HCT116 (cell line): ENCODE measurements around the gene C16orf74. TPM values are rescaled to one million over a fixed set of nuclear protein-coding genes. Genes with fewer than 3 reads are reported as not detected.

Experiments
- ATAC-seq: fragments of 200-7000 bp; cut with Tn5 transposase; 2 replicates; pipeline ENCODE4 v1.9.1; 2020; ENCODE audit warnings: mild to moderate bottlenecking, moderate library complexity
- BruUV-seq: library from RNA; stranded (reverse); fragments of 400-500 nt; replicated peaks from 2 replicates; lab custom pipeline; 2021; lab: Mats Ljungman, UMichigan
- CTCF ChIA-PET: fragments of 300-600 bp; sonication (Branson Sonifier 250); formaldehyde crosslinking; loops from one replicate; lab custom pipeline; 2021; ENCODE audit warnings: antibody characterized with exemption; lab: Charles Lee
- POLR2A ChIA-PET: fragments of 300-600, 350-600 bp; sonication (Branson Sonifier 250); formaldehyde crosslinking; loops from one replicate; lab custom pipeline; 2021; ENCODE audit warnings: antibody characterized with exemption; lab: Charles Lee
- RAD21 ChIA-PET, 2 experiments: fragments of 300-600 bp; sonication (Branson Sonifier 250); formaldehyde crosslinking; loops; one replicate each; lab custom pipeline; 2023; ENCODE audit warnings: low total read pairs in 2 of 2; ENCODE audit not compliant: uncharacterized antibody in 2 of 2, unreplicated experiment in 2 of 2, low non-redundant PET in 1 of 2; lab: Charles Lee
- DNase-seq: peaks from one replicate; pipeline ENCODE4 v3.0.0-alpha.2; 2010; ENCODE audit warnings: low read depth, low spot score
- H2AFZ ChIP-seq: fragments of 200-600 bp; shearing (Covaris generic), sonication (generic); 2 replicates; pipeline ENCODE4 v1.6.1; 2017; ENCODE audit warnings: low read depth, mixed run types, mixed read lengths, antibody characterized with exemption, low read length; ENCODE audit not compliant: poor library complexity, severe bottlenecking
- H3K27ac ChIP-seq: 2 replicates; pipeline ENCODE4 v1.5.1; 2012; ENCODE audit warnings: low read depth, low read length
- H3K27me3 ChIP-seq: fragments of 200-600 bp; sonication (generic); 2 replicates; pipeline ENCODE4 v1.6.1; 2016; ENCODE audit warnings: mixed run types, low read length, mixed read lengths; ENCODE audit not compliant: insufficient read depth
- H3K36me3 ChIP-seq, 2 experiments: fragments of 200-500 bp in 1 of 2; fragments of 200-600 bp in 1 of 2; sonication (Bioruptor generic) in 1 of 2; sonication (generic) in 1 of 2; 2 replicates each; pipeline versions ENCODE4 v1.5.1 to v1.6.1; 2014 to 2016; ENCODE audit warnings: low read length in 2 of 2, inconsistent platforms in 1 of 2, mixed read lengths in 1 of 2, mixed run types in 1 of 2; ENCODE audit not compliant: insufficient read depth in 2 of 2, control insufficient read depth in 1 of 2
- H3K4me1 ChIP-seq, 2 experiments: fragments of 200-600 bp in 1 of 2; sonication (generic) in 1 of 2; 2 replicates each; pipeline versions ENCODE4 v1.5.1 to v1.6.1; 2012 to 2017; ENCODE audit warnings: low read length in 2 of 2, inconsistent platforms in 1 of 2, mild to moderate bottlenecking in 1 of 2, mixed read lengths in 1 of 2, mixed run types in 1 of 2, moderate library complexity in 1 of 2; ENCODE audit not compliant: insufficient read depth in 2 of 2, control insufficient read depth in 1 of 2
- H3K4me2 ChIP-seq: fragments of 200-600 bp; sonication (generic); 2 replicates; pipeline ENCODE4 v1.6.1; 2017; ENCODE audit warnings: mixed run types, low read length, mixed read lengths
- H3K4me3 ChIP-seq, 2 experiments: fragments of 200-600 bp in 1 of 2; sonication (generic) in 1 of 2; replicated peaks in 1 of 2; 2 replicates each; pipeline ENCODE4 v1.5.1; 2011 to 2016; ENCODE audit warnings: low read length in 2 of 2, control low read depth in 1 of 2, low read depth in 1 of 2, mild to moderate bottlenecking in 1 of 2, mixed read lengths in 1 of 2, mixed run types in 1 of 2
- H3K79me2 ChIP-seq: fragments of 200-600 bp; sonication (generic); 2 replicates; pipeline ENCODE4 v1.6.1; 2017; ENCODE audit warnings: mild to moderate bottlenecking, mixed run types, low read length, moderate library complexity, mixed read lengths; ENCODE audit not compliant: insufficient read depth
- H3K9ac ChIP-seq: fragments of 200-600 bp; sonication (generic); 2 replicates; pipeline ENCODE4 v1.6.1; 2016; ENCODE audit warnings: low read length, mixed read lengths
- H3K9me2 ChIP-seq: fragments of 200-600 bp; sonication (generic), shearing (Covaris generic); 2 replicates; pipeline ENCODE4 v1.6.1; 2017; ENCODE audit warnings: mixed run types, mild to moderate bottlenecking, moderate library complexity; ENCODE audit not compliant: insufficient read depth
- H3K9me3 ChIP-seq, 2 experiments: fragments of 200-500 bp in 1 of 2; fragments of 200-600 bp in 1 of 2; sonication (Bioruptor generic) in 1 of 2; sonication (generic) in 1 of 2; 2 replicates each; pipeline ENCODE4 v1.6.1; 2014 to 2017; ENCODE audit warnings: low read length in 2 of 2, mixed read lengths in 2 of 2, inconsistent platforms in 1 of 2, low read depth in 1 of 2, mild to moderate bottlenecking in 1 of 2, mixed run types in 1 of 2, moderate library complexity in 1 of 2; ENCODE audit not compliant: control insufficient read depth in 1 of 2, insufficient read depth in 1 of 2
- H4K20me1 ChIP-seq: fragments of 200-600 bp; sonication (generic), shearing (Covaris generic); 2 replicates; pipeline ENCODE4 v1.6.1; 2017; ENCODE audit warnings: mixed run types, mild to moderate bottlenecking, moderate library complexity; ENCODE audit not compliant: insufficient read depth
- CBX3 ChIP-seq: IDR thresholded peaks from 2 replicates; pipeline ENCODE4 v1.6.1; 2012; ENCODE audit warnings: low read depth
- CEBPB ChIP-seq: IDR thresholded peaks from 2 replicates; pipeline ENCODE4 v1.6.1; 2012; ENCODE audit warnings: low read depth
- EZH2phosphoT487 ChIP-seq: fragments of 200-600 bp; IDR thresholded peaks from 2 replicates; pipeline ENCODE4 v1.6.1; 2018; ENCODE audit warnings: antibody characterized with exemption, borderline replicate concordance
- JUND ChIP-seq: IDR thresholded peaks from 2 replicates; pipeline ENCODE4 v1.6.1; 2012
- POLR2AphosphoS5 ChIP-seq: IDR thresholded peaks from 2 replicates; pipeline ENCODE4 v1.6.1; 2011; ENCODE audit warnings: mild to moderate bottlenecking, low read depth, low read length, moderate library complexity
- RAD21 ChIP-seq: IDR thresholded peaks from 2 replicates; pipeline ENCODE4 v1.6.1; 2012; ENCODE audit warnings: low read depth, mild to moderate bottlenecking
- SRF ChIP-seq: IDR thresholded peaks from 2 replicates; pipeline ENCODE4 v1.6.1; 2012; ENCODE audit warnings: low read depth
- ZNF274 ChIP-seq: fragments of 200-500 bp; sonication (Bioruptor generic); IDR thresholded peaks from 2 replicates; pipeline ENCODE4 v1.6.1; 2014; ENCODE audit warnings: mild to moderate bottlenecking, low read depth, low read length, inconsistent platforms
- intact Hi-C: fragments of 100-400 bp; cut with micrococcal nuclease; formaldehyde crosslinking; loops from 2 replicates; pipeline ENCODE4 v1.10.0; 2022
- total RNA-seq: library from RNA; stranded (reverse); gene quantifications from one replicate; pipeline ENCODE4 v1.2.1, GENCODE V29; 2021; ENCODE audit not compliant: unreplicated experiment
- TF ChIP-seq, protein P1 (sequence below), 3 experiments: fragments of 200-600 bp in 1 of 3; sonication (generic) in 1 of 3; IDR thresholded peaks in 2 of 3; conservative IDR thresholded peaks in 1 of 3; 2 replicates each; pipeline ENCODE4 v1.5.1; 2012 to 2017; ENCODE audit warnings: low read depth in 2 of 3, low read length in 2 of 3, antibody characterized with exemption in 1 of 3, borderline replicate concordance in 1 of 3, control low read depth in 1 of 3, mild to moderate bottlenecking in 1 of 3, mixed read lengths in 1 of 3, mixed run types in 1 of 3, moderate library complexity in 1 of 3; ENCODE audit not compliant: insufficient read depth in 1 of 3
- TF ChIP-seq, protein P2 (sequence below): IDR thresholded peaks from 2 replicates; pipeline ENCODE4 v1.6.1; 2012

Gene C16orf74
- total RNA-seq, 1 experiment from 2014 or later = 30.0 TPM

DNA sequence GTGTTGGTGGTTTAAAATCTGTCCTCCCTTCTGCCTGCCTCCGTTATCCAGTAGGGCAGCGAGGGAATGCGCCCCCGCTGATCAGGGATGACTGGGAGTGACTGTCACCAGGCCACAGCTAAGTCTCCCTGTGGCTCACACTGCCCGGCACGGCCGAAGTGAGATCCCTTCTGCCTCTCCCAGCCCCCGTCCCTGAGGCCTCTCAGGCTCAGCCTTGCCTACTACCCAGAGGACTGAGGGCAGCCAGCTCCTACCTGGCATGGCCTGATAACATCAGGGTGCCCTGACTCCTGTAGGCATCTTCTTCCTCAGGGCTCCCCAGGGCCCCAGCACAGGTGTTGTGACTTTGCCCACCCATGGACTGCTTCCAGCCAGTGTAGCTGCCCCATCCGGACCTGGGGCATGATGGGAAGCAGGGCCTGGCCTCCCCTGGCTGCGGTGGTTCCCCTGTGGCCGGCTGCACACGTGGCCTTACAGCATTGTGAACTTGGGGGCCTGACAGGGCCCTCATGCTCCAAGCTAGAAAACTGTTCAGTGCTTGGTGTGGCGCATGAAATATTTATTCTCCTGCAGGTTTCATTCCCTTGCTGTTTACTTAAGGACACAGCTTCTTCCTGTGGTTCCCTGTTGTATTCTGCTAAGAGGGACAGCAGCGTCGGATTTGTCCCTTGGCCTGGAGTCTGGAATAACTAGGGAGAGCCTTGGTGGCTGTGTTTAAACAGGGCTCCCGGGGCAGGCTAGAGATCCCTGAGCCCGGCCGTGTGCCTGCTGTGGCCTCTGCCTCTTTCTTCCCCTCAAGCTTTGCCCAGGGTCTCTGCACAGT lies 92.2 kb downstream of the C16orf74 start:
- H3K9ac ChIP-seq = no peak overlapping the region
- TF ChIP-seq POLR2AphosphoS5 (no peak), CBX3 (no peak), EZH2phosphoT487 (no peak), ZNF274 (no peak), CEBPB (no peak), SRF (no peak), JUND (no peak), RAD21 (no peak)
- TF ChIP-seq, protein P1, sequence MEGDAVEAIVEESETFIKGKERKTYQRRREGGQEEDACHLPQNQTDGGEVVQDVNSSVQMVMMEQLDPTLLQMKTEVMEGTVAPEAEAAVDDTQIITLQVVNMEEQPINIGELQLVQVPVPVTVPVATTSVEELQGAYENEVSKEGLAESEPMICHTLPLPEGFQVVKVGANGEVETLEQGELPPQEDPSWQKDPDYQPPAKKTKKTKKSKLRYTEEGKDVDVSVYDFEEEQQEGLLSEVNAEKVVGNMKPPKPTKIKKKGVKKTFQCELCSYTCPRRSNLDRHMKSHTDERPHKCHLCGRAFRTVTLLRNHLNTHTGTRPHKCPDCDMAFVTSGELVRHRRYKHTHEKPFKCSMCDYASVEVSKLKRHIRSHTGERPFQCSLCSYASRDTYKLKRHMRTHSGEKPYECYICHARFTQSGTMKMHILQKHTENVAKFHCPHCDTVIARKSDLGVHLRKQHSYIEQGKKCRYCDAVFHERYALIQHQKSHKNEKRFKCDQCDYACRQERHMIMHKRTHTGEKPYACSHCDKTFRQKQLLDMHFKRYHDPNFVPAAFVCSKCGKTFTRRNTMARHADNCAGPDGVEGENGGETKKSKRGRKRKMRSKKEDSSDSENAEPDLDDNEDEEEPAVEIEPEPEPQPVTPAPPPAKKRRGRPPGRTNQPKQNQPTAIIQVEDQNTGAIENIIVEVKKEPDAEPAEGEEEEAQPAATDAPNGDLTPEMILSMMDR (IDR thresholded peaks at IDR 0.05 in 2 of 3, conservative IDR thresholded peaks at IDR 0.05 in 1 of 3; ENCODE audit: borderline replicate concordance in 1 of 3, insufficient read depth in 1 of 3, low read depth in 2 of 3, low read length in 2 of 3) = no peak
- TF ChIP-seq, protein P2, sequence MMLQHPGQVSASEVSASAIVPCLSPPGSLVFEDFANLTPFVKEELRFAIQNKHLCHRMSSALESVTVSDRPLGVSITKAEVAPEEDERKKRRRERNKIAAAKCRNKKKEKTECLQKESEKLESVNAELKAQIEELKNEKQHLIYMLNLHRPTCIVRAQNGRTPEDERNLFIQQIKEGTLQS = no peak
- ATAC-seq = no peak
- RAD21 ChIA-PET = no interaction called here
- CTCF ChIA-PET = interaction anchor here (0.6 to 1.8 kb wide), 10 partner anchors 9 to 393 kb away, joined by 3 to 5 read pairs (median 3); no protein-coding TSS in a partner anchor
- no peak for DNase-seq
- H3K4me1 ChIP-seq = peaks cover 0 to 7% of the 10 kb centered on the region in 2 experiments; a peak in 1 of 4 replicates
- no TSS peak for BruUV-seq
- no peak overlapping the region for H3K4me2 ChIP-seq
- peaks cover 51 to 64% of the 10 kb centered on the region in 2 experiments for H3K36me3 ChIP-seq
- H3K9me3 ChIP-seq = no peaks in the 10 kb centered on the region
- no peak overlapping the region for H2AFZ ChIP-seq
- no peaks in the 10 kb centered on the region for H3K9me2 ChIP-seq
- H4K20me1 ChIP-seq = no peaks in the 10 kb centered on the region; the same call in 1 of the 2 replicates
- H3K4me3 ChIP-seq = no peak overlapping the region
- no peaks in the 10 kb centered on the region for H3K79me2 ChIP-seq
- POLR2A ChIA-PET = no interaction called here
- intact Hi-C loops = loop anchor here (2.0 to 5.0 kb wide), 2 partner anchors 59 to 102 kb away; no protein-coding TSS in a partner anchor
- H3K27ac ChIP-seq = no peak overlapping the region; the same call in 1 of the 2 replicates
- no peaks in the 10 kb centered on the region for H3K27me3 ChIP-seq
